HCT116 (cell line): ENCODE results near the gene SPG21. TPM values are rescaled to one million over a fixed set of nuclear protein-coding genes. Genes with fewer than 3 reads are reported as not detected.
A peak's percentile ranks its signal among the peaks of the same experiment; 100 is the strongest.

ENCODE experiments used
- ATAC-seq: fragments of 200-7000 bp; cut with Tn5 transposase; 2 replicates; pipeline ENCODE4 v1.9.1; 2020; ENCODE audit warnings: mild to moderate bottlenecking, moderate library complexity
- BruUV-seq: library from RNA; stranded (reverse); fragments of 400-500 nt; replicated peaks from 2 replicates; lab custom pipeline; 2021; lab: Mats Ljungman, UMichigan
- CTCF ChIA-PET: fragments of 300-600 bp; sonication (Branson Sonifier 250); formaldehyde crosslinking; loops from one replicate; lab custom pipeline; 2021; ENCODE audit warnings: antibody characterized with exemption; lab: Charles Lee
- POLR2A ChIA-PET: fragments of 300-600, 350-600 bp; sonication (Branson Sonifier 250); formaldehyde crosslinking; loops from one replicate; lab custom pipeline; 2021; ENCODE audit warnings: antibody characterized with exemption; lab: Charles Lee
- RAD21 ChIA-PET, 2 experiments: fragments of 300-600 bp; sonication (Branson Sonifier 250); formaldehyde crosslinking; loops; one replicate each; lab custom pipeline; 2023; ENCODE audit warnings: low total read pairs in 2 of 2; ENCODE audit not compliant: uncharacterized antibody in 2 of 2, unreplicated experiment in 2 of 2, low non-redundant PET in 1 of 2; lab: Charles Lee
- DNase-seq: peaks from one replicate; pipeline ENCODE4 v3.0.0-alpha.2; 2010; ENCODE audit warnings: low read depth, low spot score
- H2AFZ ChIP-seq: fragments of 200-600 bp; shearing (Covaris generic), sonication (generic); 2 replicates; pipeline ENCODE4 v1.6.1; 2017; ENCODE audit warnings: low read depth, mixed run types, mixed read lengths, antibody characterized with exemption, low read length; ENCODE audit not compliant: poor library complexity, severe bottlenecking
- H3K27ac ChIP-seq: 2 replicates; pipeline ENCODE4 v1.5.1; 2012; ENCODE audit warnings: low read depth, low read length
- H3K27me3 ChIP-seq: fragments of 200-600 bp; sonication (generic); 2 replicates; pipeline ENCODE4 v1.6.1; 2016; ENCODE audit warnings: mixed run types, low read length, mixed read lengths; ENCODE audit not compliant: insufficient read depth
- H3K36me3 ChIP-seq, 2 experiments: fragments of 200-500 bp in 1 of 2; fragments of 200-600 bp in 1 of 2; sonication (Bioruptor generic) in 1 of 2; sonication (generic) in 1 of 2; 2 replicates each; pipeline versions ENCODE4 v1.5.1 to v1.6.1; 2014 to 2016; ENCODE audit warnings: low read length in 2 of 2, inconsistent platforms in 1 of 2, mixed read lengths in 1 of 2, mixed run types in 1 of 2; ENCODE audit not compliant: insufficient read depth in 2 of 2, control insufficient read depth in 1 of 2
- H3K4me1 ChIP-seq, 2 experiments: fragments of 200-600 bp in 1 of 2; sonication (generic) in 1 of 2; 2 replicates each; pipeline versions ENCODE4 v1.5.1 to v1.6.1; 2012 to 2017; ENCODE audit warnings: low read length in 2 of 2, inconsistent platforms in 1 of 2, mild to moderate bottlenecking in 1 of 2, mixed read lengths in 1 of 2, mixed run types in 1 of 2, moderate library complexity in 1 of 2; ENCODE audit not compliant: insufficient read depth in 2 of 2, control insufficient read depth in 1 of 2
- H3K4me2 ChIP-seq: fragments of 200-600 bp; sonication (generic); 2 replicates; pipeline ENCODE4 v1.6.1; 2017; ENCODE audit warnings: mixed run types, low read length, mixed read lengths
- H3K4me3 ChIP-seq, 2 experiments: fragments of 200-600 bp in 1 of 2; sonication (generic) in 1 of 2; replicated peaks in 1 of 2; 2 replicates each; pipeline ENCODE4 v1.5.1; 2011 to 2016; ENCODE audit warnings: low read length in 2 of 2, control low read depth in 1 of 2, low read depth in 1 of 2, mild to moderate bottlenecking in 1 of 2, mixed read lengths in 1 of 2, mixed run types in 1 of 2
- H3K79me2 ChIP-seq: fragments of 200-600 bp; sonication (generic); 2 replicates; pipeline ENCODE4 v1.6.1; 2017; ENCODE audit warnings: mild to moderate bottlenecking, mixed run types, low read length, moderate library complexity, mixed read lengths; ENCODE audit not compliant: insufficient read depth
- H3K9ac ChIP-seq: fragments of 200-600 bp; sonication (generic); 2 replicates; pipeline ENCODE4 v1.6.1; 2016; ENCODE audit warnings: low read length, mixed read lengths
- H3K9me2 ChIP-seq: fragments of 200-600 bp; sonication (generic), shearing (Covaris generic); 2 replicates; pipeline ENCODE4 v1.6.1; 2017; ENCODE audit warnings: mixed run types, mild to moderate bottlenecking, moderate library complexity; ENCODE audit not compliant: insufficient read depth
- H3K9me3 ChIP-seq, 2 experiments: fragments of 200-500 bp in 1 of 2; fragments of 200-600 bp in 1 of 2; sonication (Bioruptor generic) in 1 of 2; sonication (generic) in 1 of 2; 2 replicates each; pipeline ENCODE4 v1.6.1; 2014 to 2017; ENCODE audit warnings: low read length in 2 of 2, mixed read lengths in 2 of 2, inconsistent platforms in 1 of 2, low read depth in 1 of 2, mild to moderate bottlenecking in 1 of 2, mixed run types in 1 of 2, moderate library complexity in 1 of 2; ENCODE audit not compliant: control insufficient read depth in 1 of 2, insufficient read depth in 1 of 2
- H4K20me1 ChIP-seq: fragments of 200-600 bp; sonication (generic), shearing (Covaris generic); 2 replicates; pipeline ENCODE4 v1.6.1; 2017; ENCODE audit warnings: mixed run types, mild to moderate bottlenecking, moderate library complexity; ENCODE audit not compliant: insufficient read depth
- ATF3 ChIP-seq: IDR thresholded peaks from 2 replicates; pipeline ENCODE4 v1.6.1; 2012
- CBX3 ChIP-seq: IDR thresholded peaks from 2 replicates; pipeline ENCODE4 v1.6.1; 2012; ENCODE audit warnings: low read depth
- CEBPB ChIP-seq: IDR thresholded peaks from 2 replicates; pipeline ENCODE4 v1.6.1; 2012; ENCODE audit warnings: low read depth
- EGR1 ChIP-seq: IDR thresholded peaks from 2 replicates; pipeline ENCODE4 v1.6.1; 2012; ENCODE audit warnings: low read depth
- ELF1 ChIP-seq: IDR thresholded peaks from 2 replicates; pipeline ENCODE4 v1.6.1; 2012; ENCODE audit warnings: low read depth, borderline replicate concordance
- EZH2phosphoT487 ChIP-seq: fragments of 200-600 bp; IDR thresholded peaks from 2 replicates; pipeline ENCODE4 v1.6.1; 2018; ENCODE audit warnings: antibody characterized with exemption, borderline replicate concordance
- MAX ChIP-seq: IDR thresholded peaks from 2 replicates; pipeline ENCODE4 v1.6.1; 2012
- POLR2AphosphoS5 ChIP-seq: IDR thresholded peaks from 2 replicates; pipeline ENCODE4 v1.6.1; 2011; ENCODE audit warnings: mild to moderate bottlenecking, low read depth, low read length, moderate library complexity
- RAD21 ChIP-seq: IDR thresholded peaks from 2 replicates; pipeline ENCODE4 v1.6.1; 2012; ENCODE audit warnings: low read depth, mild to moderate bottlenecking
- REST ChIP-seq: IDR thresholded peaks from 2 replicates; pipeline ENCODE4 v1.6.1; 2012; ENCODE audit warnings: low read depth
- TCF7L2 ChIP-seq: IDR thresholded peaks from 2 replicates; pipeline ENCODE4 v1.7.0; 2011; ENCODE audit warnings: borderline replicate concordance, inconsistent platforms; ENCODE audit not compliant: insufficient read depth, insufficient read length; ENCODE audit errors: extremely low read depth
- intact Hi-C: fragments of 100-400 bp; cut with micrococcal nuclease; formaldehyde crosslinking; loops from 2 replicates; pipeline ENCODE4 v1.10.0; 2022
- total RNA-seq: library from RNA; stranded (reverse); gene quantifications from one replicate; pipeline ENCODE4 v1.2.1, GENCODE V29; 2021; ENCODE audit not compliant: unreplicated experiment

Gene SPG21
- total RNA-seq, 1 experiment from 2014 or later: 72.7 TPM

- peaks cover 3 to 14% of the 10 kb centered on the region in 2 experiments; a peak in 3 of 4 replicates for H3K4me1 ChIP-seq
- no peaks in the 10 kb centered on the region for H3K36me3 ChIP-seq
- no TSS peak for BruUV-seq
- H3K9ac ChIP-seq: no peak overlapping the region
- no peaks in the 10 kb centered on the region for H3K27me3 ChIP-seq
- DNase-seq (no peak), ATAC-seq (no peak)
- H3K9me3 ChIP-seq: no peaks in the 10 kb centered on the region
- no peak overlapping the region for H3K27ac ChIP-seq
- intact Hi-C loops: loop anchor here (5.0 kb wide), 1 partner anchor 156 kb away; no protein-coding TSS in a partner anchor
- H4K20me1 ChIP-seq: no peaks in the 10 kb centered on the region
- peaks cover 10% of the 10 kb centered on the region for H3K79me2 ChIP-seq
- POLR2A ChIA-PET: no interaction called here
- CTCF ChIA-PET: no interaction called here
- H3K4me2 ChIP-seq: no peak overlapping the region
- TF ChIP-seq EGR1: no peak
- no peak for TF ChIP-seq CEBPB
- no peak for TF ChIP-seq TCF7L2
- no peak for TF ChIP-seq ATF3
- no peak for TF ChIP-seq ELF1
- TF ChIP-seq RAD21: no peak
- TF ChIP-seq CBX3: no peak
- no peak for TF ChIP-seq EZH2phosphoT487
- TF ChIP-seq POLR2AphosphoS5: no peak
- no peak for TF ChIP-seq MAX
- no peak for TF ChIP-seq REST
- H3K9me2 ChIP-seq: no peaks in the 10 kb centered on the region
- H3K4me3 ChIP-seq: no peak overlapping the region
- H2AFZ ChIP-seq: peak overlapping the region; percentile 39
- RAD21 ChIA-PET: no interaction called here
These were observed 3.6 kb upstream of the SPG21 start for GRCh38 chr15:64993290-64993689.
